Bone marrow (tissue), 2 donors: Measurements from ENCODE around the gene BTBD7.

Experiments
- DNase-seq, 2 donors: peaks; one replicate each; lab custom pipeline; 2025; lab: John Stamatoyannopoulos, UW

BTBD7 gene

GRCh38 chr14:93195316-93195999 lies 137.4 kb downstream of the BTBD7 start:
- DNase-seq = no peak
